SK-N-SH (cell line): ENCODE data around the gene DBH. TPM values are rescaled to one million over a fixed set of nuclear protein-coding genes. Genes with fewer than 3 reads are reported as not detected.

Experiments
- CTCF ChIA-PET: fragments of 300-600, 350-600 bp; formaldehyde crosslinking; extraction: SDS; loops from one replicate; lab custom pipeline; 2021; lab: Yijun Ruan, JAX
- POLR2A ChIA-PET: fragments of 350-600 bp; sonication (Branson Sonifier 250); formaldehyde crosslinking; extraction: SDS; loops from one replicate; lab custom pipeline; 2020; ENCODE audit warnings: antibody characterized with exemption, inconsistent platforms; lab: Yijun Ruan, JAX
- DNase-seq: peaks from one replicate; pipeline ENCODE4 v3.0.0; 2012
- H2AFZ ChIP-seq: fragments of 200-600 bp; sonication (generic); 2 replicates; pipeline ENCODE4 v1.8.1; 2016; ENCODE audit warnings: antibody characterized with exemption, mild to moderate bottlenecking, low read depth
- H3F3A ChIP-seq: fragments of 200-600 bp; sonication (generic); replicated peaks from 2 replicates; pipeline ENCODE3; 2016; ENCODE audit warnings: antibody characterized with exemption, mild to moderate bottlenecking; ENCODE audit not compliant: insufficient read depth
- H3K27ac ChIP-seq, 2 experiments: fragments of 200-500 bp in 1 of 2; fragments of 200-600 bp in 1 of 2; sonication (Bioruptor generic) in 1 of 2; sonication (generic), shearing (Covaris generic) in 1 of 2; 2 replicates each; pipeline versions ENCODE4 v1.5.1 to v1.6.1; 2014 to 2016; ENCODE audit warnings: low read depth in 2 of 2, inconsistent platforms in 1 of 2, low read length in 1 of 2, mild to moderate bottlenecking in 1 of 2, mixed read lengths in 1 of 2
- H3K27me3 ChIP-seq: fragments of 200-600 bp; sonication (generic), shearing (Covaris generic); 2 replicates; pipeline ENCODE4 v1.6.1; 2016; ENCODE audit warnings: mixed run types; ENCODE audit not compliant: insufficient read depth
- H3K36me3 ChIP-seq, 2 experiments: fragments of 200-500 bp in 1 of 2; fragments of 200-600 bp in 1 of 2; sonication (Bioruptor generic) in 1 of 2; sonication (generic) in 1 of 2; replicated peaks in 1 of 2; 2 replicates each; pipeline versions ENCODE3 to v1.5.1; 2014 to 2016; ENCODE audit warnings: low read length in 1 of 2, mild to moderate bottlenecking in 1 of 2; ENCODE audit not compliant: insufficient read depth in 2 of 2, control insufficient read depth in 1 of 2
- H3K4me1 ChIP-seq, 2 experiments: fragments of 200-500 bp in 1 of 2; fragments of 200-600 bp in 1 of 2; sonication (Bioruptor generic) in 1 of 2; sonication (generic), shearing (Covaris generic) in 1 of 2; 2 replicates each; pipeline versions ENCODE4 v1.5.1 to v1.6.1; 2014 to 2016; ENCODE audit warnings: low read depth in 1 of 2, low read length in 1 of 2, mixed run types in 1 of 2; ENCODE audit not compliant: insufficient read depth in 2 of 2, control insufficient read depth in 1 of 2
- H3K4me2 ChIP-seq: fragments of 200-600 bp; sonication (generic), shearing (Covaris generic); 2 replicates; pipeline ENCODE4 v1.6.1; 2017; ENCODE audit warnings: mixed run types
- H3K4me3 ChIP-seq, 2 experiments: fragments of 200-500 bp in 1 of 2; fragments of 200-600 bp in 1 of 2; sonication (Bioruptor generic) in 1 of 2; sonication (generic), shearing (Covaris generic) in 1 of 2; 2 replicates each; pipeline versions ENCODE4 v1.5.1 to v1.8.1; 2014 to 2016; ENCODE audit warnings: low read depth in 2 of 2, inconsistent platforms in 1 of 2, low read length in 1 of 2, mild to moderate bottlenecking in 1 of 2, mixed read lengths in 1 of 2, moderate library complexity in 1 of 2
- H3K79me2 ChIP-seq: fragments of 200-600 bp; sonication (generic); 2 replicates; pipeline ENCODE4 v1.8.1; 2017; ENCODE audit warnings: mild to moderate bottlenecking; ENCODE audit not compliant: insufficient read depth
- H3K9ac ChIP-seq: fragments of 200-600 bp; sonication (generic); 2 replicates; pipeline ENCODE4 v1.6.1; 2017; ENCODE audit warnings: mixed run types
- H3K9me2 ChIP-seq: fragments of 200-600 bp; sonication (generic); 2 replicates; pipeline ENCODE4 v1.6.1; 2017; ENCODE audit warnings: mixed run types
- H3K9me3 ChIP-seq: fragments of 200-600 bp; sonication (generic); 2 replicates; pipeline ENCODE4 v1.6.1; 2017; ENCODE audit warnings: mixed run types, mild to moderate bottlenecking, moderate library complexity
- H4K20me1 ChIP-seq: fragments of 200-600 bp; sonication (generic); 2 replicates; pipeline ENCODE4 v1.6.1; 2017; ENCODE audit warnings: mild to moderate bottlenecking, mixed run types; ENCODE audit not compliant: insufficient read depth
- CHD2 ChIP-seq: fragments of 150-350 bp; IDR thresholded peaks from 2 replicates; pipeline ENCODE4 v1.6.1; 2018; ENCODE audit warnings: low read length; ENCODE audit not compliant: partially characterized antibody
- CTCF ChIP-seq: fragments of 200-600 bp; sonication (generic); IDR thresholded peaks from 2 replicates; pipeline ENCODE4 v1.6.1; 2017; ENCODE audit warnings: antibody characterized with exemption, mild to moderate bottlenecking, moderate library complexity
- ELF1 ChIP-seq: IDR thresholded peaks from 2 replicates; pipeline ENCODE4 v1.4.0; 2012
- EP300 ChIP-seq, 2 experiments: IDR thresholded peaks; 2 replicates each; pipeline versions ENCODE4 v1.4.0 to v1.6.1; 2012; ENCODE audit warnings: borderline replicate concordance in 1 of 2, low read depth in 1 of 2, low read length in 1 of 2
- EZH2phosphoT487 ChIP-seq: fragments of 200-600 bp; sonication (generic); IDR thresholded peaks from 2 replicates; pipeline ENCODE4 v1.6.1; 2017; ENCODE audit warnings: low read depth, mixed run types, mild to moderate bottlenecking, antibody characterized with exemption, moderate library complexity, borderline replicate concordance
- FOSL2 ChIP-seq: IDR thresholded peaks from 2 replicates; pipeline ENCODE4 v1.4.0; 2012; ENCODE audit warnings: low read depth, mild to moderate bottlenecking, moderate library complexity, borderline replicate concordance
- FOXJ3 ChIP-seq: sonication (generic); formaldehyde crosslinking; IDR thresholded peaks from 2 replicates; pipeline ENCODE4 v1.5.1; 2020; ENCODE audit warnings: mild to moderate bottlenecking, missing genetic modification reagents
- FOXM1 ChIP-seq: IDR thresholded peaks from 2 replicates; pipeline ENCODE4 v1.4.0; 2012; ENCODE audit warnings: low read depth, mild to moderate bottlenecking
- GABPA ChIP-seq: IDR thresholded peaks from 2 replicates; pipeline ENCODE4 v1.4.0; 2012; ENCODE audit warnings: low read depth, mild to moderate bottlenecking
- JUND ChIP-seq: IDR thresholded peaks from 2 replicates; pipeline ENCODE4 v1.4.0; 2012
- MAX ChIP-seq: IDR thresholded peaks from 2 replicates; pipeline ENCODE4 v1.4.0; 2012; ENCODE audit warnings: low read depth
- NFIC ChIP-seq: IDR thresholded peaks from 2 replicates; pipeline ENCODE4 v1.4.0; 2012; ENCODE audit warnings: borderline replicate concordance
- POLR2AphosphoS5 ChIP-seq: IDR thresholded peaks from 2 replicates; pipeline ENCODE4 v1.6.1; 2012; ENCODE audit warnings: low read depth, low read length
- RFX5 ChIP-seq: IDR thresholded peaks from 2 replicates; pipeline ENCODE4 v1.6.1; 2012; ENCODE audit warnings: mild to moderate bottlenecking, improper control_type of control experiment, low read length
- SMC3 ChIP-seq: IDR thresholded peaks from 2 replicates; pipeline ENCODE4 v1.6.1; 2012; ENCODE audit warnings: low read depth, low read length, improper control_type of control experiment
- WGBS: methylation state at CpG from one replicate; pipeline ENCODE4 v1.1.6; 2017; ENCODE audit warnings: low lambda C conversion rate; 5-methylcytosine and 5-hydroxymethylcytosine counted together
- polyA plus RNA-seq, 3 experiments: library from polyadenylated mRNA; depleted of rRNA; stranded (reverse); fragments of >200 nt; gene quantifications; 2 replicates each; pipeline ENCODE4 v1.2.3, GENCODE V29; 2012
- TF ChIP-seq, protein P1 (sequence below): IDR thresholded peaks from 2 replicates; pipeline ENCODE4 v1.4.0; 2012; ENCODE audit warnings: low read depth, borderline replicate concordance
- TF ChIP-seq, protein P2 (sequence below): IDR thresholded peaks from 2 replicates; pipeline ENCODE4; 2012

DBH gene
- polyA plus RNA-seq, 1 of the 3 experiments (the other 2 are of a cell fraction): 0.92 TPM

GRCh38 chr9:133595910-133596309, 40.3 kb upstream of the DBH start:
- no peak overlapping the region for H3K27ac ChIP-seq
- TF ChIP-seq FOXJ3 (CRISPR knock-in tag) (no peak), EZH2phosphoT487 (no peak)
- H3K4me1 ChIP-seq: peaks cover 0 to 32% of the 10 kb centered on the region in 2 experiments; a peak in 1 of 4 replicates
- no peak overlapping the region for H2AFZ ChIP-seq
- H3K9ac ChIP-seq: no peak overlapping the region
- H3K27me3 ChIP-seq: no peaks in the 10 kb centered on the region
- H3K4me3 ChIP-seq: no peak overlapping the region
- no peaks in the 10 kb centered on the region for H3F3A ChIP-seq
- no peak overlapping the region for H3K4me2 ChIP-seq
- POLR2A ChIA-PET: no interaction called here
- CTCF ChIA-PET: interaction anchor here (1.2 kb wide), 1 partner anchor 9 kb away, joined by 3 read pairs; no protein-coding TSS in a partner anchor
- DNase-seq: no peak
- H3K79me2 ChIP-seq: no peaks in the 10 kb centered on the region
- 0 out of 2 replicates have a peak, but pooled peaks cover 9% of the 10 kb centered on the region for H3K9me3 ChIP-seq
- no peaks in the 10 kb centered on the region for H3K36me3 ChIP-seq
- 53% methylated on average over 8 of the region's 8 CpGs for WGBS
- no peaks in the 10 kb centered on the region for H4K20me1 ChIP-seq
- no peaks in the 10 kb centered on the region for H3K9me2 ChIP-seq

GRCh38 chr9:133597316-133597957, 38.7 kb upstream of the DBH start:
- CTCF ChIA-PET: interaction anchor here (0.6 to 1.4 kb wide), 5 partner anchors 8 to 455 kb away, joined by 3 to 6 read pairs (median 3); partner anchors contain the start of gene ADAMTSL2
- Histone ChIP-seq H2AFZ (no peak overlapping the region), H3K27ac (no peak overlapping the region), H3K9ac (no peak overlapping the region), H3K4me1 (peaks cover 0 to 35% of the 10 kb centered on the region in 2 experiments; a peak in 1 of 4 replicates), H3K27me3 (no peaks in the 10 kb centered on the region), H3F3A (no peaks in the 10 kb centered on the region), H3K4me3 (no peak overlapping the region), H3K9me3 (0 out of 2 replicates have a peak, but pooled peaks cover 9% of the 10 kb centered on the region), H3K4me2 (no peak overlapping the region), H3K79me2 (no peaks in the 10 kb centered on the region), H4K20me1 (no peaks in the 10 kb centered on the region), H3K36me3 (no peaks in the 10 kb centered on the region), H3K9me2 (no peaks in the 10 kb centered on the region)
- DNase-seq: no peak
- POLR2A ChIA-PET: no interaction called here
- TF ChIP-seq, protein P1, sequence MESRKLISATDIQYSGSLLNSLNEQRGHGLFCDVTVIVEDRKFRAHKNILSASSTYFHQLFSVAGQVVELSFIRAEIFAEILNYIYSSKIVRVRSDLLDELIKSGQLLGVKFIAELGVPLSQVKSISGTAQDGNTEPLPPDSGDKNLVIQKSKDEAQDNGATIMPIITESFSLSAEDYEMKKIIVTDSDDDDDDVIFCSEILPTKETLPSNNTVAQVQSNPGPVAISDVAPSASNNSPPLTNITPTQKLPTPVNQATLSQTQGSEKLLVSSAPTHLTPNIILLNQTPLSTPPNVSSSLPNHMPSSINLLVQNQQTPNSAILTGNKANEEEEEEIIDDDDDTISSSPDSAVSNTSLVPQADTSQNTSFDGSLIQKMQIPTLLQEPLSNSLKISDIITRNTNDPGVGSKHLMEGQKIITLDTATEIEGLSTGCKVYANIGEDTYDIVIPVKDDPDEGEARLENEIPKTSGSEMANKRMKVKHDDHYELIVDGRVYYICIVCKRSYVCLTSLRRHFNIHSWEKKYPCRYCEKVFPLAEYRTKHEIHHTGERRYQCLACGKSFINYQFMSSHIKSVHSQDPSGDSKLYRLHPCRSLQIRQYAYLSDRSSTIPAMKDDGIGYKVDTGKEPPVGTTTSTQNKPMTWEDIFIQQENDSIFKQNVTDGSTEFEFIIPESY: no peak
- TF ChIP-seq ELF1 (no peak), CTCF (no peak), FOSL2 (no peak), GABPA (no peak), NFIC (no peak), EZH2phosphoT487 (no peak), FOXM1 (no peak), EP300 (IDR thresholded peaks at IDR 0.05; ENCODE audit: borderline replicate concordance in 1 of 2, low read depth in 1 of 2, low read length in 1 of 2) (no peak), JUND (no peak), RFX5 (no peak), CHD2 (no peak), MAX (no peak), POLR2AphosphoS5 (no peak), SMC3 (no peak)
- TF ChIP-seq, protein P2, sequence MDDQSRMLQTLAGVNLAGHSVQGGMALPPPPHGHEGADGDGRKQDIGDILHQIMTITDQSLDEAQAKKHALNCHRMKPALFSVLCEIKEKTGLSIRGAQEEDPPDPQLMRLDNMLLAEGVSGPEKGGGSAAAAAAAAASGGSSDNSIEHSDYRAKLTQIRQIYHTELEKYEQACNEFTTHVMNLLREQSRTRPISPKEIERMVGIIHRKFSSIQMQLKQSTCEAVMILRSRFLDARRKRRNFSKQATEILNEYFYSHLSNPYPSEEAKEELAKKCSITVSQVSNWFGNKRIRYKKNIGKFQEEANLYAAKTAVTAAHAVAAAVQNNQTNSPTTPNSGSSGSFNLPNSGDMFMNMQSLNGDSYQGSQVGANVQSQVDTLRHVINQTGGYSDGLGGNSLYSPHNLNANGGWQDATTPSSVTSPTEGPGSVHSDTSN: no peak
- 49% methylated on average over 7 of the region's 7 CpGs for WGBS
